Natural killer cell (primary cell): ENCODE measurements around the gene MCUR1. TPM values are rescaled to one million over a fixed set of nuclear protein-coding genes. Genes with fewer than 3 reads are reported as not detected.

Source experiments
- ATAC-seq, 3 donors: fragments of 150-1000 bp in 2 of 3; fragments of 200-7000 bp in 1 of 3; cut with Tn5 transposase; 1 replicate in 1 of 3; 2 replicates in 2 of 3; pipeline ENCODE4 v1.10.0; 2021; ENCODE audit warnings: mild to moderate bottlenecking in 2 of 3, moderate library complexity in 2 of 3
- DNase-seq, 2 donors: peaks; one replicate each; pipeline versions ENCODE4 v3.0.0 to v3.0.0-alpha.2; 2013 to 2021; ENCODE audit warnings: mixed read lengths in 1 of 2
- H3K27ac ChIP-seq: one replicate; pipeline ENCODE4 v1.5.1; 2013; ENCODE audit warnings: mild to moderate bottlenecking, low read length
- H3K27me3 ChIP-seq: one replicate; pipeline ENCODE4 v1.6.1; 2013; ENCODE audit warnings: low read length; ENCODE audit not compliant: control insufficient read depth, insufficient read depth
- H3K36me3 ChIP-seq: one replicate; pipeline ENCODE4 v1.6.1; 2013; ENCODE audit warnings: low read length; ENCODE audit not compliant: control insufficient read depth, insufficient read depth
- H3K4me1 ChIP-seq: one replicate; pipeline ENCODE4 v1.6.1; 2013; ENCODE audit warnings: low read length; ENCODE audit not compliant: control insufficient read depth, insufficient read depth
- H3K4me3 ChIP-seq: one replicate; pipeline ENCODE4 v1.5.1; 2013; ENCODE audit warnings: low read length
- H3K9me3 ChIP-seq: one replicate; pipeline ENCODE4 v1.6.1; 2013; ENCODE audit warnings: low read length; ENCODE audit not compliant: control insufficient read depth, insufficient read depth
- H3K27ac Mint-ChIP-seq, 2 donors: one replicate each; pipeline ENCODE4 v1.8.0; 2022; ENCODE audit warnings: mild to moderate bottlenecking in 2 of 2, mixed read lengths in 2 of 2, moderate library complexity in 1 of 2
- H3K27me3 Mint-ChIP-seq, 2 donors: one replicate each; pipeline ENCODE4 v1.8.0; 2022; ENCODE audit warnings: low read depth in 2 of 2, mixed read lengths in 2 of 2
- H3K36me3 Mint-ChIP-seq: one replicate; pipeline ENCODE4 v1.8.0; 2022; ENCODE audit warnings: mixed read lengths
- H3K4me1 Mint-ChIP-seq, 2 donors: one replicate each; pipeline ENCODE4 v1.8.0; 2022; ENCODE audit warnings: mixed read lengths in 2 of 2
- H3K4me3 Mint-ChIP-seq: one replicate; pipeline ENCODE4 v1.8.0; 2022; ENCODE audit warnings: mild to moderate bottlenecking, moderate library complexity, mixed read lengths
- H3K9me3 Mint-ChIP-seq, 2 donors: one replicate each; pipeline ENCODE4 v1.8.0; 2022; ENCODE audit warnings: mixed read lengths in 2 of 2
- WGBS: methylation state at CpG from one replicate; pipeline ENCODE4 v1.1.7; 2013; ENCODE audit warnings: missing lambda C conversion rate; ENCODE audit not compliant: insufficient coverage; 5-methylcytosine and 5-hydroxymethylcytosine counted together
- intact Hi-C: fragments of 100-400 bp; cut with micrococcal nuclease; formaldehyde crosslinking; loops from one replicate; pipeline ENCODE4 v1.14.2; 2022
- total RNA-seq, 4 donors: library from RNA; stranded (reverse); fragments of 120-200 nt in 1 of 4; gene quantifications; one replicate each; pipeline versions ENCODE4 v1.2.3 to v1.2.4, GENCODE V29; 2013 to 2022
- TF ChIP-seq, protein P1 (sequence below): fragments of 200-600 bp; IDR thresholded peaks from one replicate; pipeline ENCODE4 v1.8.0; 2022; ENCODE audit warnings: antibody characterized with exemption

Gene MCUR1
- total RNA-seq, 3 donors from 2014 or later (not counting 1 experiment from before 2014, with no cell fraction given): 6.0 to 9.6 (median 7.9) TPM

DNA sequence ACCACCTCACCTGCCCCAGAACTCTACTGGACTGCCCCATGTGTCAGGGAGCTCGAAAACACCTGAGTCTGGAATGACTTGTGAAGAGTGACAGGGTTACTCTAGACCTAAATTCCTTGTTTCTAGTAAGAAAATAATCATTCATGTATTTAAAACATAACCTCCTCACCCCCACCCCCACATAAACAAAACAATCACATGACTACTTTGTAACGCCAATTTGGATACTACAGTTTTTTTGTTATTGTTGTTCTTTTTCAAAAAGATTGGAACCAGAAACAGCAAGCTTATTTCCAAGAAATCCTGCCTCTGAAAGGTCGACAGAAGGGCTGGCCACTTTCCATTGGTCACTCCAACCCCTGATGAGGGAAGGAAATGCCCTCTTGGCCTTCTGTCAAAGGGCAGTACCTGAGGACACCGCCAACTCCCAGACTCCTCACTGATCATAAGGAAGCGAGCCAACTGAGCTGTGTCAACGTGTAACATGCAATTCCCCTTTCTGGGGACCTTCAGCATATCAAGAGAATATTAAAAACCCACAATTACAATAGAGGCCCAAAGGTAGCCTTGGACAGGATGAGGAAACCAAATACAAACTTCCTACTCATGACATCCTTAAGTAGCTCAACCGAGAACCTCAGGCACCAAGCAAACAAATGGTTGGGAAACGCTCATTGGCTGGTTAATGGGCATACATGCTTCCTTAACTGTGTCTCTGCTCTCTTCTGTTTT, 2.6 kb downstream of the MCUR1 start:
- Histone ChIP-seq H3K4me3 (no peak overlapping the region), H3K27ac (no peak overlapping the region), H3K4me1 (peaks cover 8% of the 10 kb centered on the region), H3K9me3 (no peaks in the 10 kb centered on the region), H3K36me3 (no peaks in the 10 kb centered on the region), H3K27me3 (no peaks in the 10 kb centered on the region)
- intact Hi-C loops: loop anchor here (5.0 kb wide), 1 partner anchor 306 kb away; the partner anchor contains the start of gene CD83
- Mint-ChIP-seq H3K27ac (peak overlapping the region in 1 of 2 donors; percentile 34), H3K4me1 (peaks cover 29 to 41% of the 10 kb centered on the region in 2 donors), H3K9me3 (no peaks in the 10 kb centered on the region), H3K27me3 (no peaks in the 10 kb centered on the region), H3K36me3 (no peaks in the 10 kb centered on the region), H3K4me3 (peak overlapping the region; percentile 89)
- TF ChIP-seq, protein P1, sequence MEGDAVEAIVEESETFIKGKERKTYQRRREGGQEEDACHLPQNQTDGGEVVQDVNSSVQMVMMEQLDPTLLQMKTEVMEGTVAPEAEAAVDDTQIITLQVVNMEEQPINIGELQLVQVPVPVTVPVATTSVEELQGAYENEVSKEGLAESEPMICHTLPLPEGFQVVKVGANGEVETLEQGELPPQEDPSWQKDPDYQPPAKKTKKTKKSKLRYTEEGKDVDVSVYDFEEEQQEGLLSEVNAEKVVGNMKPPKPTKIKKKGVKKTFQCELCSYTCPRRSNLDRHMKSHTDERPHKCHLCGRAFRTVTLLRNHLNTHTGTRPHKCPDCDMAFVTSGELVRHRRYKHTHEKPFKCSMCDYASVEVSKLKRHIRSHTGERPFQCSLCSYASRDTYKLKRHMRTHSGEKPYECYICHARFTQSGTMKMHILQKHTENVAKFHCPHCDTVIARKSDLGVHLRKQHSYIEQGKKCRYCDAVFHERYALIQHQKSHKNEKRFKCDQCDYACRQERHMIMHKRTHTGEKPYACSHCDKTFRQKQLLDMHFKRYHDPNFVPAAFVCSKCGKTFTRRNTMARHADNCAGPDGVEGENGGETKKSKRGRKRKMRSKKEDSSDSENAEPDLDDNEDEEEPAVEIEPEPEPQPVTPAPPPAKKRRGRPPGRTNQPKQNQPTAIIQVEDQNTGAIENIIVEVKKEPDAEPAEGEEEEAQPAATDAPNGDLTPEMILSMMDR: no peak
- DNase-seq: no peak
- ATAC-seq: no peak
- 72% methylated on average over 6 of the region's 8 CpGs for WGBS

DNA sequence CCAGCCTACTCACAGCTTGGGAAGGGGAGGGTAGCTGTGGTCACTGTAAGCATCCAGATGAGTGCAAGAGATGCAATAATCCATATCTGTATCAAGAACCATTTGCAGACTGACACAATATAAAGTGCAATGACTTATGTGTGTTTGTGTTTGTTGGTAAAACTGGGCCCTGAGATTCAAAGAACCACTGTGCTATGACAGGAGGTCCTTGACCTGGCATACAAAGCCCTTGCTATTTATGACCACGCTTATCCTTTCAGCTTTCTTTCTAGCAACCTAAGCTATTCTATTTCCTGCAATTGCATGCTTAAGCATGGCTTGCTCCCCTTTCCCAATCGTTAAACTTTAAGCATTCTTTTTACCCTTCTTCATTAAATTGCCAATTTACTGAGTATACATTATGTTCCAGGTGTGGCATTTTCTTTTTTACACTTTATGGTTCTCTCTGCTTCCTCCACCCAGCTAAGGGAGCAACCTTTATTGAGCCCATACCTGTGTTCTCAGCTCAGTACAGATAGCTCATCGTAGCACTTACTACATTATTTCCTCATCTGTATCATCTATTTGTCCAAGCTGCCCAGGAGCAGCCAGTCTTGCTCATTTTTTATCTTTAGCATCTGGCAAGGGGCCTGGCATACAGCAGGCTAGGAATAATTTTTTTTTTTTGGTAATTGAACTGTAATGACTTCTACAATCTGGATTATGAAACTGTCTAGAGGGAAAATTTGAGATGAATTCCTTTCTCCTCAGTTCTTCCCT, 3.5 kb downstream of the MCUR1 start:
- DNase-seq (no peak), ATAC-seq (no peak)
- Histone ChIP-seq H3K27me3 (no peaks in the 10 kb centered on the region), H3K4me3 (no peak overlapping the region), H3K36me3 (no peaks in the 10 kb centered on the region), H3K4me1 (peaks cover 8% of the 10 kb centered on the region), H3K27ac (no peak overlapping the region), H3K9me3 (no peaks in the 10 kb centered on the region)
- Mint-ChIP-seq H3K27me3 (no peaks in the 10 kb centered on the region), H3K4me3 (no peak overlapping the region), H3K4me1 (peaks cover 29 to 41% of the 10 kb centered on the region in 2 donors), H3K27ac (peak overlapping the region in 1 of 2 donors; percentile 34), H3K36me3 (no peaks in the 10 kb centered on the region), H3K9me3 (no peaks in the 10 kb centered on the region)
- intact Hi-C loops: loop anchor here (5.0 kb wide), 1 partner anchor 306 kb away; the partner anchor contains the start of gene CD83
- WGBS: 85% methylated on average over 3 of the region's 3 CpGs
- TF ChIP-seq, protein P1: no peak

DNA sequence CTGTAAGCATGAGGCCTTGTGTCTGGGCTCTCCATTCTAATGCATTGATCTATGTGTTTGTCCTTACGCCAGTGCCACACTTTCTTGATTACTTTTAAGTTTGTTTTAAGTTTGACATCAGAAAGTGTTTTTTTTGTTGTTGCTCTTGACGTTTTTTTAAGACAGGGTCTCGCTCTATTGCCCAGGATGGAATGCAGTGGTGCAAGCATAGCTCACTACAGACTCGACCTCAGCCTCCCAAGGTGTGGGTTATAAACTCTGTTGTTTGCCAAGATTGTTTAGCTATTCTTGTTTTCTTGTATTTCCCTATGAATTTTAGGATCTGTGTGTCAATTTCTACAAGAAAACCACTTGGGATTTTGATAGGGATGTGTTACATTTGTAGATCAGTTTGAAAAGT, 5.6 kb downstream of the MCUR1 start:
- H3K27ac Mint-ChIP-seq: no peak overlapping the region
- intact Hi-C loops: no loop called here
- H3K4me1 Mint-ChIP-seq: peaks cover 23 to 35% of the 10 kb centered on the region in 2 donors
- WGBS: 84% methylated on average over 4 of the region's 4 CpGs
- H3K27me3 ChIP-seq: no peaks in the 10 kb centered on the region
- H3K4me3 Mint-ChIP-seq: no peak overlapping the region
- no peak for DNase-seq
- no peak overlapping the region for H3K4me3 ChIP-seq
- no peaks in the 10 kb centered on the region for H3K27me3 Mint-ChIP-seq
- H3K9me3 Mint-ChIP-seq: no peaks in the 10 kb centered on the region
- TF ChIP-seq, protein P1: no peak
- no peaks in the 10 kb centered on the region for H3K36me3 ChIP-seq
- H3K4me1 ChIP-seq: peaks cover 5% of the 10 kb centered on the region
- ATAC-seq: no peak
- H3K9me3 ChIP-seq: no peaks in the 10 kb centered on the region
- H3K36me3 Mint-ChIP-seq: no peaks in the 10 kb centered on the region
- H3K27ac ChIP-seq: no peak overlapping the region
